Activated CD8-positive, alpha-beta memory T cell treated with anti-CD3 and anti-CD28 coated beads, Interleukin-2, amount 50 U/mL, for 24 hours (primary cell): ENCODE results near the gene ZC3H4.

Source experiments
- DNase-seq: peaks from one replicate; pipeline ENCODE4 v3.0.0-alpha.2; 2020; ENCODE audit errors: extremely low read depth

The ZC3H4 gene

DNA sequence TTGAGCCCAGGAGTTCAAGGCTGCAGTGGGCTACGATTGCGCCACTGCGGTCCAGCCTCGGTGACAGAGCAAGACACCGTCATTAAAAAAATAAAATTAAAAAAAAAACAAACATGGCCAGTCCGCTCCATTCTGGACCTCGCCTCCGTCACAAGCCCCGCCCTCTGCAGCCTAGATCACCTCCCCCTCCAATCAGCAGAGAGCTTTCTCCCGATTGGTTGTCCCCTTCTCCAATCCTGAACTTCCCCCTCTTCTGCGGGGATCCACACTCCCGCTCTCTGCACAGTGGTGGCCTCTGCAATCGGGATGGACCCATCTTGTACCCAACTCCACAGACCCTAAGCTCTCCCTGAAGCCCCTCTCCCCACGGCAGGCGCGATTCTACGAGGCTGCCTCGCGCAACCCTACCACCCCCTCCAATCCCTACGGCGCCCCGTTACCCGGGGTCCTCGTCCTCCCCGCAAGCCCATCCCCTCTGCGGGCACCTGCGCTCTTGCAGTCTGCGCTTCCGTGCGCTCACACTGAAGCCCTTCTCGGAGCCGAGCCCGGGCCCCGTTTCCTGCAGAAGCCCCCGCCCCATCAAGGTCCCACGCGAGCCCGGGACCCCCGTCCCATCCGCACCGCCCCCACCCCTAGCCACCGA is 65.7 kb downstream of the ZC3H4 start:
- DNase-seq = peak; percentile 40

GRCh38 chr19:47047272-47047762 is 66.3 kb downstream of the ZC3H4 start:
- DNase-seq = no peak

GRCh38 chr19:47045867-47046470 is 67.6 kb downstream of the ZC3H4 start:
- no peak for DNase-seq

DNA sequence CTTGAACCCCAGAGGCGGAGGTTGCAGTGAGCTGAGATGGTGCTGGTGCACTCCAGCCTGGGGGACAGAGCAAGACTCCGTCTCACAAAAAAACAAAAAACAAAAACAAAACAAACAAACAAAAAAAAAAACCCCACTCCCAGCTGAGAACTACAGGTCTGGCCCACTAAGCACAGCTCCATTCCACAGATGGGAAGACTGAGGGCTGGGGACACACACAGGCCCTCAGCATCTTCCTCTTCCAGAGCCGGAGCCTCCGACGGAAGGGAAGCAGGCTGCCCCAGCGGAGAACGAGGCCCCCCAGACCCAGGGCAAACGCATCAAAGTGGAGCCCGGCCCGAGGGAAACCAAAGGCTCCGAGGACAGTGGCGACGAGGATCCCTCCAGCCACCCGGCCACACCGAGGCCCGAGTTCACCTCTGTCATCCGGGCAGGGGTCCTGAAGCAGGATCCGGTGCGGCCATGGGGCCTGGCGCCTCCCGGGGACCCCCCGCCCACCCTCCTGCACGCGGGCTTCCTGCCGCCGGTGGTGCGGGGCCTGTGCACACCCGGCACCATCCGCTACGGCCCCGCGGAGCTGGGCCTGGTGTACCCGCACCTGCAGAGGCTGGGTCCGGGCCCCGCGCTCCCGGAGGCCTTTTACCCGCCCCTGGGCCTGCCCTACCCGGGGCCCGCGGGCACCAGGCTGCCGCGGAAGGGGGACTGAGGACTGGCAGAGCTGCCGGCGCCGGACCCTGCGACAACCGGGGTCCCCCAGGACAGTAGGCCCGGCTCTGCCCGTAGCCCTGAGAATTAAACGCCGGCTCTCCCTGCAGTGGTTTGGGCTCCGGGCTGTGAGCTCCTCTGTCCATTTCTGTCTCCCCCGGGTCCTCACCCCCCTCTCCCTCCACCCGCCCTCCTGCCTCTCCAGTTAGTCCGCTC is 68.4 kb downstream of the ZC3H4 start:
- DNase-seq = no peak

- no peak for DNase-seq
These were observed 72.7 kb downstream of the ZC3H4 start for GRCh38 chr19:47040869-47041268.

- DNase-seq = no peak
These were observed 74.2 kb downstream of the ZC3H4 start for GRCh38 chr19:47039239-47039874.

DNA sequence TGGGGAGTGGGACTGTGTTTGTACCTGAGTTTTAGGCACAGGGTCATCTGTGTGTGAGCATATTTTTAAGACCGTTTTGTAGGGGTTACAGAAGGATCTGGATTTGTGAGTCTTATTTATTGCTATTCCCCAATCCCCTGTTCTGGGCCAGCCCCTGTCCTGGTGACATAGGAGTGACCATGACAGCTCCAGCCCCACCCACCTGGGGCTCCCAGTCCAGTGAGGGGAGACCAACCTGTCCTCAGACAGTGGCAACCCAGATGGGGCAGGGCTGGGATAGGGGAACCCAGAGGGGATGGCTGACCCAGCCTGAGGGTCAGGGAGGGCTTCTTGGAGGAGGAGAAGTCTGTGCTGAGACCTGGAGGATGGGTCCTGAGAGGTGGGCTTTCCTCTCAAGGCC is 75.8 kb downstream of the ZC3H4 start:
- no peak for DNase-seq

- DNase-seq = no peak
These were observed 77.4 kb downstream of the ZC3H4 start for GRCh38 chr19:47036097-47036651.

- DNase-seq = peak; percentile 92
These were observed 78.2 kb downstream of the ZC3H4 start for GRCh38 chr19:47035127-47036096.

DNA sequence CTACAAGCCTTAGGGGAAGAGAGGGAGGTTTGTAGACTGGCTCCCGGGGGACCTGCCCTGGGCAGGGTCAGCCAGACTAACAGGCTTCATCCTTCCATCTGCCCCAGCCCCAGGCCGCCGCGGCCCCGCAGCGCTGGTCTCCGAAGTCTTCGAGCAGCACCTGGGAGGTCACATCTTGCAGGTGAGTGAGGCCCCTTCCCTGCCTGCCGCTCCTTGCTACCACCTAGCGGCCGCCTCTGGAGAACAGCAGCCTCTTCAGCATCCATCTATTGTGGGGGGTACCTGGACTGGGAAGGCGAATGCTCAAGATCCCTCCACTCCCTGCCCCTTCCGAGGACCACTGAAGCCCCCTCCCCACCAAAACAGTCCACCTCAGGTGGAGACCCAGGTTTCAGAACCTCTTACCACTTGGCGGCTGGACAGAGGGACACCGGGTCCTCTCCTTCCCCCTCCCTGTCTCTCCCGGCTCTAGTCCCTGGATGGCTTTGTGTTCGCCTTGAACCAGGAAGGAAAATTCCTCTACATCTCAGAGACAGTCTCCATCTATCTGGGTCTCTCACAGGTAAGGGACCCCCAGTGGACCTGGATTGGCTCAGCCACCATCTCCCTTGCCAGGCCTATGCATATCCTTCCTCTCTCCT is 81.3 kb downstream of the ZC3H4 start:
- no peak for DNase-seq

DNA sequence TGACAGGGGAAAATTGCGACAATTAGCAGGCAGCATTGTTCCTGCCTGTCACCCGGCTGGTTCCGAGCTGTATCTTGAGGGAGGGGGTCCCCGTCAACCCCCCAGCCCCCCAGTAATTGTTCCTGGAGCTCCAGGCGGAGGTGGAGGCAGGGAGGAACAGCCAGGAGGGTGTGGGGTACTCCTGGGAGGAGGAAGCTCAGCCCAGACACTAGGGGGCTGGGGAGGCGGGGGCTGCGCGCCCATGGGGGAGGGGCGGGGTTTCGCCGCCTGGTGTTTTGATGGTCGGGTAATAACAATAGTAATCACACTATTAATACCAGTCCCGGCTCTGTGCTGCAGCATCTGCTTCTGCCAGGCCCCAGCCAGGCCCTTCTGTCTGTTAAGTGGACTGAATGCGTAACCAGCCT is 85.4 kb downstream of the ZC3H4 start:
- DNase-seq = no peak

- DNase-seq = no peak
These were observed 85.9 kb downstream of the ZC3H4 start for GRCh38 chr19:47027586-47028088.

GRCh38 chr19:47026889-47027288 is 86.7 kb downstream of the ZC3H4 start:
- no peak for DNase-seq

- no peak for DNase-seq
These were observed 87.4 kb downstream of the ZC3H4 start for GRCh38 chr19:47026156-47026555.

DNA sequence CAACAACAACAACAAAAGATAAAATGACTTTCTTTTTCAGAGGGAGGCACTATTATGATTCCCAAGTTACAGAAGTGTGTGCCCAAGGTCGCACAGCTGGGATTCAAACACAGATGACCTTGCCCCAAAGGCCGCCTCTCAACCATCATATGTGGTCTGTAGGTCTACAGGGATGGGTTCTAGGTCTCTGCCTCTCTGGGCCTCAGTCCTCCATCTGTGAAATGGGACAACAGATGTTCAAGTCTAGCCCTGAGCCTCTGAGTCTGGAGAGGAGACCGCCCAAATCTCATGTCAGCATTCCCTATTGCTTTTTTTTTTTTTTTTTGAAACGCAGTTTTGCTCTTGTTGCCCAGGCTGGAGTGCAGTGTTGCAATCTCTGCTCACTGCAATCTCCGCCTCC is 89.1 kb downstream of the ZC3H4 start:
- DNase-seq = no peak

DNA sequence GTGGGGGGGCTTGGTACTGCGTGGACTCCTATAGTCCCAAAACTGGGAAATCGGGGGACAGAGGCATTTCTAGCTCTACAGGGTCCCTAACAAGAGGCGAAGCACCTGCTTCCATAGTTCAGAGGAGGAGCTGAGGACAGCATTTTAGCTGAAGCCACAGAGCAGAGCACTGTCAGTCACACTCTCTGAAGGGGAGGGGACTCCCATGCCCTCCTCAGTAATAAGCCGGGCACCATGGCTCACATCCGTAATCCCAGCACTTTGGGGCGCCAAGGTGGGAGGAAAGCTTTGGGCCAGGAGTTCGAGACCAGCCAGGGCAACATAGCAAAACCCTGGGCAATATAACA is 90.2 kb downstream of the ZC3H4 start:
- DNase-seq = no peak

- DNase-seq = no peak
These were observed 90.8 kb downstream of the ZC3H4 start for GRCh38 chr19:47022541-47023447.

GRCh38 chr19:47022140-47022536 is 91.4 kb downstream of the ZC3H4 start:
- DNase-seq = no peak
